Stimulated activated CD4-positive, alpha-beta T cell treated with anti-CD3 and anti-CD28 coated beads, TNF-alpha, amount 100 ng/mL, for 4 hours (primary cell): ENCODE measurements around the gene CDKAL1.
"Not testable (repeated sequence)": the region's sequence is repeated elsewhere in the genome, so short reads cannot be mapped to it uniquely, and the experiment has no call there.

ENCODE experiments used
- DNase-seq, 3 experiments: peaks; one replicate each; pipeline ENCODE4 v3.0.0-alpha.2; 2020; ENCODE audit warnings: low read depth in 3 of 3

CDKAL1 gene

GRCh38 chr6:21176197-21176596 is 641.9 kb downstream of the CDKAL1 start:
- no peak for DNase-seq

DNA sequence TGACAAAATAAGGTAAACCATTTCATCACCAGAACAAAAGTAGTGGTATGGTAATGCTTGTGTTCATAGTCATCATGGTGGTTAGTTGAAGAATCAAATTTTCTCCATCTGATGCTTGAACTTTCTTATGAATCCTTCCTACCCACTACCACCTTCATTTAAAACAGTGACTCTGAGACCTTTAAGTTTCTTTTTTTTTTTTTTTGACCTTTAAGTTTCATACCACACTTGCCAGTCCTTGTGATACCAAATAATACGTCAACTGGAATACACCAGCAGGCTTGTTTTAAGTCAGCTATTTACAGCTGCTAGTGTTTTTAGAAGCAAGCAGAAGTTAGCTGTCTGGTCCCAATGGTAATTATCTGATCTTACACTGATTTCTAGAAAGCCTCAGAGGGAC is 645.9 kb downstream of the CDKAL1 start:
- DNase-seq: no peak

DNA sequence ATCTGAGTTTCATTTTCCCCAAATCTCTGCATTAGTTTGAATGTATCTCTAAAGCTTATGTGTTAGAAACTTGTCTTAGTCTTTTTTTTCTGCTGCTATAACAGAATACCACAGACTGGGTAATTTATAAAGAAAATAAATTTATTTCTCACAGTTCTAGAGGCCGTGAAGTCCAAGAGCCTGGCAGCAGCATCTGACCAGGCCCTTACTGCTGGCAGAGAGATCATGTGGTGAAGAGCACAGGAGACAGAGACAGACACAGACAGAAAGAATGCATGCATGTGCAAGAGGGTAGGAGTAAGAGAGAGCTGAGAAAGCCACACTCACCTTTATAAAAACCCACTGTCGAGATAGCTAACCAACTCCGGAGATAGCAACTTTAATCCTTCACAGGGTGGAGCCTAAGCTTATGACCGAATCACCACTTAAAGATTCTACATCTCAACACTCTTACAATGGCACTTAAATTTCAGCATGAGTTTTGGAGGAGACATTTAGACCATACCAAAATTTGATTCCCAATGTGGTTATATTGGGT is 646.6 kb downstream of the CDKAL1 start:
- DNase-seq: no peak

DNA sequence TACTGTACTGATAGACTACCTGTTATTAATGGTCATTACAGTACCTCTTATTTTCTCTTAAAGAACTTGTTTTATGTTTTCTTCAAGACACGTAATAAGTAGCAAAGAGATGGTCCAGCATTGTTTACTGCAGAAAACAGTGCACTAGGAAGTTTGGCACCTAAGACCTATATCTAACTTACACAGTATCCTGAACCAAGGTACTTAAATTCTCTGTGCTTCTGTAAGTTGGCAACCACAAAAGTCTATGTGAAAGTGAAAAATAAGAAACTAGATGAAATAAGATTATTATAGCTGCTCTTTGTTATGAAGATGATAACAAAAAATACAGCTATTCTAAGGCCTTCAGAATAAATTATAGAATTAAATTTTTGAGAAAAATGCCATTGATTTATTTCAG is 647.6 kb downstream of the CDKAL1 start:
- no peak for DNase-seq

GRCh38 chr6:21182589-21182988 is 648.3 kb downstream of the CDKAL1 start:
- no peak for DNase-seq

GRCh38 chr6:21185861-21186478 is 651.7 kb downstream of the CDKAL1 start:
- no peak for DNase-seq

GRCh38 chr6:21186479-21187055 is 652.3 kb downstream of the CDKAL1 start:
- DNase-seq: no peak

DNA sequence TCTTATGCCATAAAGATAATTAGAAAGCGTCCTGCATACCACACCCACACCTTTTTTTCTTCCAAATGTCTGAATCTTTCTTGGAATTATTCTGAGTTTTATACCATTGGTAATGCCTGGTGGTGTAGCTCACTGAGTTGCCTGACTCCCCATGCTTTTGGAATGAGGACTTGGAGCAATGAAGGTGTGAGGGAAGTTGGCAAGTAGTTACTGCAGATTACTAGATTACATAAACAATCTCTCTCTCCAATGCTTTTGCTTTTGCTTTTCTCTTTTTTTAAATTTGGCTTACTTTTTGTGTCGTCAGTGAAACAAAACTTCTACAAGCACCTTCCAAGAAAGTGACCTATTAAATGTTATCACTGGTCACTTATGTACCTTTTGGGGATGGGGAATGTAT is 653.2 kb downstream of the CDKAL1 start:
- DNase-seq: no peak

GRCh38 chr6:21188505-21189223 is 654.4 kb downstream of the CDKAL1 start:
- DNase-seq: no peak

DNA sequence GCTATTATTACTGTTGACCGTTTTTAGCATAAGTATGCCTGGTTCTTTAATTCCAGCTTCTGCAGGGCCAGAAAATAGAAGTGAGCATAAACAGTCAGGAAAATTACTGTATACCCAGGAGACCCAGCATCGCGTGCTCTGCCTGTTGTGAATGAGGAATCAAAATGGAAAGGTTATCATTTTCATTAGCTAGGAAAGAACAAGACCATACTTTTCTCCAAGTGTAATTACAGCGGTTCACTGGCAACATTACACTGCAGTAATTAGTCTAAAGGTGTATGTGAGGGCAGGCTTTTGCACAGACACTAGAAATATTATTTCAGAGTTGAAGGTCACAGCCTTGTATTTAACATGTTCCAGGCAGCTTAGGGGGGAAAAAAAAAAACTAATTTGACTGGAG is 655.5 kb downstream of the CDKAL1 start:
- DNase-seq: no peak

DNA sequence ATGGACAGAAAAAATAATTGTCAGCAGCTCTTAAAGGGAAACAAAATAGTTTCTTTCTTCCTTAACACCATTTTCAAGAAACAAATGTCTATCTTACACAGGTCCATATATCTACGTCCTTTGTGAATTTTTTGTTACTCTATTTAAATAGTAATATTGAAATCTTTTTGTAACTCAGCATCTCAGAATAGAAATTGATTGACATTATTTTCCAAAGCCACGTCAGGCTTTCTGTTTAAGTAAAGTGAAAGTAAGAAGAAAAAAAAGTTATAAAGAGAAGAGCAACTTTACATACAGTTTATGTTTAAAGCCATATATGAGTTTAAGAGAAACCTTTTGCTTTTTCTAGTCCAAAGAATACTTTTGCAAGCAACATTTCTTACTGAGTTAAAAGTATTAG is 656.4 kb downstream of the CDKAL1 start:
- DNase-seq: no peak

GRCh38 chr6:21193790-21194475 is 659.7 kb downstream of the CDKAL1 start:
- no peak for DNase-seq

DNA sequence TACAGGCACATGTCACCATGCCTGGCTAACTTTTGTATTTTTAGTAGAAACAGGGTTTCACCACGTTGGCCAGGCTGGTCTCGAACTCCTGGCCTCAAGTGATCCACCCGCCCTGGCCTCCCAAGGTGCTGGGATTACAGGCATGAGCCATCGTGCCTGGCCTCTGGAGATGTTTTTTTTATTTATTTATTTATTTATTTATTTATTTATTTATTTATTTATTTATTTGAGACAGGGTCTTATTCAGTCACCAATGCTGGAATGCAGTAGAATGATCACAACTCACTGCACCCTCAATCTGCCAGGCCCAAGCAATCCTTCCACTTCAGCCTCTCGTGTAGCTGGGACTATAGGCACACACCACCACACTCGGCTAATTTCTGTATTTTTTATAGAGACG is 661.0 kb downstream of the CDKAL1 start:
- not testable (repeated sequence) for DNase-seq

DNA sequence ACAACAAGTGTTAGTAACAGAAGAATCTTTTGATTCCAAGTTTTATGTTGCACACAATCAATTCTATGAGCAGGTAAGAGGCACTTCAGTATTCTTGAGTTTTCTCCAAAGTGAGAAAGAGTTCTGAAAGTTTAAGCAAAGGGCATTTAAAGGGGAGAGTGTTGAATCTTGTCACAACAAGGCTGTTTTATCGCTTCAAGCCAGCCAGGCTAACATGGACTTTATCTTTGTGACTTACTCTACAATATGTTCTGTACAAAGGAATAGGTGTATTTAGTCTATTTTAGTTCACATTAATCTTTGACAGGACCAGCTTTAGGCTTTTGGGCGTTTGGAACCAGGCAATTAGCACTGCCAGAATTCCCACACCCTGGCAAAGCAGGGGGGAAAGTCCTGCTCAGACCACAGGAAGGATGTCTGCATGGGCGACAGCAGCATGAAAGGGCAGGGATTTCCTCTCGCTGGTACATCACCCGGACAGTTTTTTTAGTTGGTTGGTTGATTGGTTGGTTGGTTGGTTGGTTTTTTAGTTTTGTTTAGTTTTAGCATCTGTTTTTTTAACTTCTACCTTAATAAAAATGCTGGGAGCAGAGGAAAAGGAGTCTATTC is 663.9 kb downstream of the CDKAL1 start:
- no peak for DNase-seq

- DNase-seq: no peak
Observed at GRCh38 chr6:21199262-21199661, 665.0 kb downstream of the CDKAL1 start.

DNA sequence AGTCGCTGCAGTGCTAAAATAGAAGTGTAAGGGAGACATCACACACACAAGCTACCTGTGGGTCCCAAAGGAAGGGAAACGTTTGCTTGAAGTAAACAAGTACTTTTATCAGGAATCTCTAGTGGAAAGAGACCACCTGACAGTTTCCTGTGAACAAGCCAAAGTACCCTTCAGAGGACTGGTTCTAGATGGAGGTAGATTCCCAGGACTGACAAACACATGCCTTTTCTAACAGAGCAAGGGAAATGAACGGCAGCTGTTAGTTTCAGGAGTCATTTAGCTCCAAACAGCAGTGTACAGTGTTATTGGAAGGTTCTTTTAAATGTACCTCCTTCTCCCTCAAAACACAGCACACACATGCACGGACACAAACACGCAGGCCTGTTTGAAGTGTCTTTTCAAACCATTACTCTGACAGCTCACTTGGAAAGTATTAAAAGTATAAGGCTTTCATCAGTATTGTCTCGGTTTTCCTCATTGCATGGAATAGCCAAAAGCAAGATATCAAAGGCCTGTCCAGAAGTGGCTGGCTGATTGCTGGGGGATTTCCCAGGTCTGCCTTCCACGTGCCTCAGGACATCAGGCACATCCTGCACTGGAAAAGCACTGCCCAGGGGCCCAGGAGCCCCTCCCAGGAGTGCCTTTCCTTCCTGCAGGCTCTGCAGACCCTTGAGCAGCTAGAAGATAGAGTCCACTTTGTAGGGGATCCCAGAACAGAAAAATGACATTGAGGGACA is 666.0 kb downstream of the CDKAL1 start:
- no peak for DNase-seq

DNA sequence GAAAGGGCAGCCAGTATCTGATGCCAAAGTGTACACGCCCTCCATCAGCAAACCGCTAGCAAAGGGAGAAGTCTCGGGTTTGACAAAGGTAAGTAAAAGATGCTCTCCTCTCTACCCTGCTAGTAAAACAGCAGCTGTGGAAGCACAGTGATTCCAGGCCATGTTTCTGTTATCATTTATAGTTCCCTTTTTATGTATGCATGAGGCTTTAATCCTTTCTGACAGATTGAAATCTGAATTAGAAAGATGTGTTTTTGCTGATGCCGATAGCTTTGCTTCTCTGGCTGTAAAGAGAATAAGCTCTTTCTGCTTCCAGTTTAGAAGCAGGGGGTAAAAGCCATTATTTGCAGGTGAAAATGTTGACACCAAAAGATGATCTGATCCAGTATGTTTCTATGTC is 666.9 kb downstream of the CDKAL1 start:
- DNase-seq: no peak

GRCh38 chr6:21201637-21202350 is 667.5 kb downstream of the CDKAL1 start:
- no peak for DNase-seq

DNA sequence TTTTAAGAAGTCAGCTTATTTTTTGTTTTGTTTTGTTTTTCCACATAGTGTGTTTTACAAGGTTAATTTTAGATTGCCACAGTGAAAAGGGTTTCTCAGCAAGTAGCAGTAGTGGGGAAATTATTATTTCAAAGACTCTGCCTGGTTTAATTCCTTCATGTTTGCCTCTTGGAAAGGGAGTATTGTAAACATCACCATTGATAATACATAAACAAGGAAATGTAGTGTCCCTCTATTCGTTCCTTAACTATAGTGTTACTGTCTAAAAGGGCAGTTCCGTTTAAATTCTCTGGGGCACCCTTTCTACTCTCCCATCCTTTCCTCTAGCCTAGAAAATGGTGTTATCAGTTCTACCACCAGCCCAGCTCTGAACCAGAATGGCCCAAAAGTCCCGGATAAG is 668.3 kb downstream of the CDKAL1 start:
- no peak for DNase-seq

DNA sequence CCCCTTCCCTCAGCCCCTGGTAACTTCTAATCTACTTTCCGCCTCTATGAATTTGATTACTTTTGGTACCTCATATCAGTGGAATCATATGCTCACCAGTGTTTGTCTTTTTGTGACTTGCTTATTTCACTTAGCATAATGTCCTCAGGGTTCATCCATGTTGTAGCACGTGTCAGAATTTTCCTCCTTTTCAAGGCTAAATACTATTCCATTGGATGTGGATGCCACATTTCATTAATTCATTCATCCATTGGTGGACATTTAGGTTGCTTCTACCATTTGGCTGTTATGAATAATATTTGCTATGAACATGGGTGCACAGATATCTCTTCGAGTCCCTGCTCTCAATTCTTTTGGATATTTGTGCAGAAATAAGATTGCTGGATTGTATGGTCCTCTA is 670.7 kb downstream of the CDKAL1 start:
- no peak for DNase-seq
